ENCODE measurements around the gene ATP6V1G3. TPM values are rescaled to one million over a fixed set of nuclear protein-coding genes. Genes with fewer than 3 reads are reported as not detected.

ATP6V1G3 gene
- total and polyA plus RNA-seq, 10 donors: not detected

DNA sequence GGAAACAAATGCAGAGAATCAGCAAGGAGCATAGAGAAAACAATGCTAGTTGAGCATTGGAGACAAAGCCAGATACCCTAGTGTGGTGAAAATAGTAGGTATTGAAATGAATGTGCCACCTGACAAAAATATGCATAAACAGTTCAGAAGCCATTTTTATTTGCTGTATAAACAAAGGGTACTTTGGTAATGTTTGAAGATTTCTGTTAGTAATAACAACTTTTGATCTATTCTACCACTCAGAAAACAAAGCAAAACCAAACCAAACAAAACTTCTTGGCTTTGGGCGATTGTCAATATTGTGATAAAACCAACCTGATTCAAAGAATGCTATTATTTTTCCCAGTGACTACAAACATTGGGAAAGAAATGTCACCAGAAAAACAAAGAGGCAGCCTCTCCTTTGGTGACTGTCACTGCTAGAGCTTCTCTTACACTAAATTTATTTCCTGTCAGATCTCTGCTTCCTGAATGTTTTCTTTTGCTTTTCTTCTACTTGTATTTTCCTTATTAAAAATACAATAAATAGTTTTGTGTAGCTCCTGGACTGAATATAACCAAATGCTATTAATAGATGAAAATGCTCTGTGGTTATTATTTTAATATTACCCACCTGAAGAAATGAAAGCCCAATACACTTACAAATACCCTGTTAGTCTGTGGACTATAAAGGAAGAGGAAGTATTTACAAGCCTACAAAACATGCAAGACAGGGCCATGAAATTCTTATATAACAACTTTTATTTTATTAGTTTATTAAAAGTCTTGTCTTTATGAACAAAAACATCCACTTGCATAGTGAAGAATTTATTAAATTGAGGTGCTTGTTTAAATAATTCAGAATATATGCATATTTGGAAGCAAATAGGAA, 5.7 kb downstream of the ATP6V1G3 start:
- WGBS, 5 donors: 67 to 86% (median 79%) methylated on average over 1 of the region's 1 CpG
- Histone ChIP-seq H3K27ac (peak overlapping the region; percentile 32 to 75 (median 52)), H3K9me3 (no peaks in the 10 kb centered on the region), H3K36me3 (no peaks in the 10 kb centered on the region), H3K4me3 (no peak overlapping the region), H3K27me3 (replicated peaks in 1 of 7) (no peaks in the 10 kb centered on the region), H3K4me1 (peaks cover 0 to 72% (median 27%) of the 10 kb centered on the region in 6 donors)
- intact Hi-C loops (cut with DNase I; ENCODE audit: low total_unique reads): no loop called here
- no peak for TF ChIP-seq POLR2A (IDR thresholded peaks at IDR 0.05)
- TF ChIP-seq, protein P1, sequence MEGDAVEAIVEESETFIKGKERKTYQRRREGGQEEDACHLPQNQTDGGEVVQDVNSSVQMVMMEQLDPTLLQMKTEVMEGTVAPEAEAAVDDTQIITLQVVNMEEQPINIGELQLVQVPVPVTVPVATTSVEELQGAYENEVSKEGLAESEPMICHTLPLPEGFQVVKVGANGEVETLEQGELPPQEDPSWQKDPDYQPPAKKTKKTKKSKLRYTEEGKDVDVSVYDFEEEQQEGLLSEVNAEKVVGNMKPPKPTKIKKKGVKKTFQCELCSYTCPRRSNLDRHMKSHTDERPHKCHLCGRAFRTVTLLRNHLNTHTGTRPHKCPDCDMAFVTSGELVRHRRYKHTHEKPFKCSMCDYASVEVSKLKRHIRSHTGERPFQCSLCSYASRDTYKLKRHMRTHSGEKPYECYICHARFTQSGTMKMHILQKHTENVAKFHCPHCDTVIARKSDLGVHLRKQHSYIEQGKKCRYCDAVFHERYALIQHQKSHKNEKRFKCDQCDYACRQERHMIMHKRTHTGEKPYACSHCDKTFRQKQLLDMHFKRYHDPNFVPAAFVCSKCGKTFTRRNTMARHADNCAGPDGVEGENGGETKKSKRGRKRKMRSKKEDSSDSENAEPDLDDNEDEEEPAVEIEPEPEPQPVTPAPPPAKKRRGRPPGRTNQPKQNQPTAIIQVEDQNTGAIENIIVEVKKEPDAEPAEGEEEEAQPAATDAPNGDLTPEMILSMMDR (IDR thresholded peaks at IDR 0.05 in 8 of 11, conservative IDR thresholded peaks at IDR 0.05 in 3 of 11): no peak
- no peak for TF ChIP-seq POLR2AphosphoS5 (IDR thresholded peaks at IDR 0.05)
- DNase-seq: no peak

DNA sequence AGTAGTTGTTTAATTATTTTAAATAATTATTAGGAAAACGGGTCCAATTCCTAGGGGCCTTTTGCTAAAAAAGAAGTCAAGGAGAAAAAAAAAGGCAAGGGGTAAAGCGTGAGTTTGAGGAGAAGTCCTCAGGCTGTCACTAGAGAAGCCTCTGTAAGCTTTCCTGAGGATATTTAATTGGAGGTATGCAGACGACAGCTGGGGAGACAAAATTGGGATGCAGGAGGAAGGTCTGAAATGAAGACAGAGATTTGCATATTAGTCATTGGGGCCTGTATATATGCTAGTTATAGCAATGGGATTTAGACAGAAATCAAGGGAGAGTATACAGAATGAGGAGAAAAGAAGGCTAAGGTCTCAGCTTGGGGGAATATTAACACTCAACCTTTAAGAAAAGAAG, 8.6 kb downstream of the ATP6V1G3 start:
- Histone ChIP-seq H3K27ac (no peak overlapping the region), H3K27me3 (replicated peaks in 1 of 7) (no peaks in the 10 kb centered on the region), H3K36me3 (no peaks in the 10 kb centered on the region), H3K9me3 (no peaks in the 10 kb centered on the region), H3K4me1 (peaks cover 0 to 66% (median 36%) of the 10 kb centered on the region in 6 donors), H3K4me3 (no peak overlapping the region)
- intact Hi-C loops (cut with DNase I; ENCODE audit: low total_unique reads): no loop called here
- TF ChIP-seq POLR2A (IDR thresholded peaks at IDR 0.05) (no peak), POLR2AphosphoS5 (IDR thresholded peaks at IDR 0.05) (no peak)
- TF ChIP-seq, protein P1 (IDR thresholded peaks at IDR 0.05 in 8 of 11, conservative IDR thresholded peaks at IDR 0.05 in 3 of 11): no peak
- WGBS, 5 donors: 91 to 95% (median 92%) methylated on average over 3 of the region's 3 CpGs
- DNase-seq: no peak

GRCh38 chr1:198530953-198531352, 9.5 kb downstream of the ATP6V1G3 start:
- Histone ChIP-seq H3K9me3 (no peaks in the 10 kb centered on the region), H3K4me3 (no peak overlapping the region), H3K27me3 (replicated peaks in 1 of 7) (no peaks in the 10 kb centered on the region), H3K4me1 (peaks cover 0 to 58% (median 34%) of the 10 kb centered on the region in 6 donors), H3K36me3 (no peaks in the 10 kb centered on the region), H3K27ac (no peak overlapping the region)
- DNase-seq: no peak
- WGBS, 5 donors: 79 to 91% (median 86%) methylated on average over 3 of the region's 3 CpGs
- no peak for TF ChIP-seq POLR2A (IDR thresholded peaks at IDR 0.05)
- TF ChIP-seq, protein P1 (IDR thresholded peaks at IDR 0.05 in 8 of 11, conservative IDR thresholded peaks at IDR 0.05 in 3 of 11): no peak
- no peak for TF ChIP-seq POLR2AphosphoS5 (IDR thresholded peaks at IDR 0.05)
- intact Hi-C loops (cut with DNase I; ENCODE audit: low total_unique reads): no loop called here

DNA sequence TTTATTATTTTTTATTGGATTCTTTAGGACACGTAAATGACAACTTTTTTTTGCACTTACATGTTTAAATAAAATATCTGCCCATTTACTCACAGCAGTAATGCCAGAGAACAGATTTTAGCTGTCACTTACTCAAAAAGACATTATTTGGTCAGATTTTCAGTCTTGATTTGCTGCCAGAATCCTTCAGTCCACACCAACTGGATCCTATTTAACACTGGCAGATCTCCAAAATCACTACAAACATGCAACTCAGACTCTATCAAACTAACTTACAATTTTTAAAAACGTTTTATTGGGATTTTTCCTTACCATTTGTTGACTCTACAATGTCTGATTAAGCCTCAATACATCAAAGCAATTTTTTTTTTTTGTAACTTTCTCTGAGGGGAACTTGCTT, 11.1 kb downstream of the ATP6V1G3 start:
- 56 to 69% (median 60%) methylated on average over 2 of the region's 2 CpGs for WGBS, 5 donors
- TF ChIP-seq POLR2A (IDR thresholded peaks at IDR 0.05): no peak
- TF ChIP-seq, protein P1 (IDR thresholded peaks at IDR 0.05 in 8 of 11, conservative IDR thresholded peaks at IDR 0.05 in 3 of 11): no peak
- TF ChIP-seq POLR2AphosphoS5 (IDR thresholded peaks at IDR 0.05): no peak
- Histone ChIP-seq H3K36me3 (no peaks in the 10 kb centered on the region), H3K27ac (no peak overlapping the region), H3K9me3 (no peaks in the 10 kb centered on the region), H3K4me3 (no peak overlapping the region), H3K4me1 (peaks cover 0 to 58% (median 19%) of the 10 kb centered on the region in 6 donors), H3K27me3 (replicated peaks in 1 of 7) (no peaks in the 10 kb centered on the region)
- DNase-seq: no peak
- intact Hi-C loops (cut with DNase I; ENCODE audit: low total_unique reads): loop anchor here (10.0 kb wide), 1 partner anchor 165 kb away; no protein-coding TSS in a partner anchor

Measured in spleen (tissue), 11 donors.